ENCODE measurements around the gene ZNF511. TPM values are rescaled to one million over a fixed set of nuclear protein-coding genes. Genes with fewer than 3 reads are reported as not detected.

ZNF511 gene
- total RNA-seq, 1 experiment from 2014 or later: 89.4 TPM

DNA sequence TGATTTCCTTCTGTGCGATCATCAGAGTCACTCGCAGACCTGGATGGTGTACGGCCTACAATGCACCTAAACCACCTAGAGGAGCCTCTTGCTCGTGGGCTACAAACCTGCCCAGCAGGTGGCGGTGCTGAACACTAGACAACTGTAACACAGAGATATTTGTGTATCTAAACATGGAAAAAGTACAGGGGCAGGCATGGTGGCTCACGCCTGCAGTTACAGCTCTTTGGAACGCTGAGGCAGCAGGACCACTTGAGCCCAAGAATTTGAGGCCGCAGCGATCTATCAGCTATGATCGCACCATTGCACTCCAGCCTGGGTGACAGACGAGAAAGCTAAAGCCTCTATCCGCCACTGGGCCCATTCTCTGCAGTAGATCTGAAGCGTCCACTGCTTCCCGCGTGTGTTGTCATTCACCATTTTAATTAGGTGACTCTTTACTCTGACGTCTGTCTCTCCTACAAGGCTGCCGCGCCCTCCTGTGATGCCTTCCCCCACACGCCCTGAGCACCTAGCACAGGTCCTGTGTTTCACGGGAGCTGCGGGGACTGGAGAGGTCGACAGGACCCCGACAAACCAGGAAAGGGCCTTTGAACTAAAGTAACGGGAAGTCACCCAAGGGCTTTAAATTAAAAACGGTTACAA is 816 bp upstream of the ZNF511 start:
- no peak overlapping the region for H2BK15ac ChIP-seq (ENCODE audit: low read depth, low read length)
- H3K9me3 ChIP-seq (ENCODE audit: control insufficient read depth, low read depth, low read length): no peaks in the 10 kb centered on the region
- H3K14ac ChIP-seq (ENCODE audit: insufficient read depth, low read length): no peak overlapping the region
- H4K8ac ChIP-seq (replicated peaks; ENCODE audit: insufficient read length, low read depth, low read length): no peak overlapping the region
- H3K23ac ChIP-seq (ENCODE audit: insufficient read length, low read depth, low read length): no peak overlapping the region
- H3K79me2 ChIP-seq (ENCODE audit: insufficient read depth, low read length): peaks cover 9% of the 10 kb centered on the region; the same call in 1 of the 2 replicates
- no peak overlapping the region for H3K4ac ChIP-seq (ENCODE audit: low read depth, low read length)
- H3K9ac ChIP-seq (ENCODE audit: extremely low read depth, insufficient read length, low read length): peak overlapping the region; percentile 42
- H3K9me3 Mint-ChIP-seq: no peaks in the 10 kb centered on the region; a peak in 3 of 5 replicates
- no peak overlapping the region for H2BK12ac ChIP-seq (ENCODE audit: insufficient read length, low read depth, low read length)
- H4K91ac ChIP-seq (ENCODE audit: insufficient read length, low read depth, low read length): no peak overlapping the region
- no peak overlapping the region for H2BK20ac ChIP-seq (ENCODE audit: low read depth, low read length, poor library complexity, severe bottlenecking)
- H3K18ac ChIP-seq (ENCODE audit: insufficient read length, low read depth, low read length): peak overlapping the region; percentile 78
- no peak overlapping the region for H4K5ac ChIP-seq (ENCODE audit: insufficient read length, low read depth, low read length)
- H3K4me1 Mint-ChIP-seq: peaks cover 11 to 14% of the 10 kb centered on the region in 2 experiments
- TF ChIP-seq CTCF (conservative IDR thresholded peaks at IDR 0.05): peak; percentile 72
- peak; percentile 71 for DNase-seq
- H4K20me1 ChIP-seq (ENCODE audit: control insufficient read depth, insufficient read depth, insufficient read length): no peaks in the 10 kb centered on the region
- no peak overlapping the region for H2BK120ac ChIP-seq (ENCODE audit: low read depth, low read length, poor library complexity, severe bottlenecking)
- no peaks in the 10 kb centered on the region for H3K27me3 ChIP-seq (ENCODE audit: insufficient read depth, low read length)
- no peak overlapping the region for H3T11ph ChIP-seq (ENCODE audit: low read length)
- H3K36me3 Mint-ChIP-seq (ENCODE audit: insufficient read depth in 1 of 3, low read depth in 3 of 3): peaks cover 4 to 34% (median 19%) of the 10 kb centered on the region in 3 experiments
- no peak overlapping the region for H2AK5ac ChIP-seq (ENCODE audit: insufficient read length, low read length)
- H3K23me2 ChIP-seq (ENCODE audit: insufficient read length, low read depth, low read length, poor library complexity, severe bottlenecking): peaks cover 9% of the 10 kb centered on the region
- no peaks in the 10 kb centered on the region for H3K27me3 Mint-ChIP-seq (ENCODE audit: low read depth)
- H2BK5ac ChIP-seq (ENCODE audit: insufficient read length, low read length): no peak overlapping the region
- WGBS (ENCODE audit: extremely low coverage, insufficient read length, low lambda C conversion rate): no CpG with 5 or more reads among the region's 25 CpGs
- H2AFZ ChIP-seq (ENCODE audit: low read length): no peak overlapping the region
- peak overlapping the region; percentile 93 to 97 for H3K4me3 Mint-ChIP-seq
- H3K4me2 ChIP-seq (ENCODE audit: insufficient read depth, insufficient read length, low read length): peak overlapping the region; percentile 91
- H3K56ac ChIP-seq (ENCODE audit: insufficient read length, low read depth, low read length): no peak overlapping the region
- H3K27ac ChIP-seq (ENCODE audit: insufficient read length, low read depth, low read length): no peak overlapping the region
- no peaks in the 10 kb centered on the region for H3K4me1 ChIP-seq (ENCODE audit: insufficient read depth, low read length)
- H3K27ac Mint-ChIP-seq: peak overlapping the region; percentile 53 to 98 (median 96); a peak in 6 of 7 replicates
- peaks cover 14% of the 10 kb centered on the region for H3K79me1 ChIP-seq (ENCODE audit: insufficient read depth, low read depth, low read length, poor library complexity, severe bottlenecking)
